Superior temporal gyrus (tissue), 1 donor: Measurements from ENCODE around the gene NSMCE1.
"Not testable (repeated sequence)": the region's sequence is repeated elsewhere in the genome, so short reads cannot be mapped to it uniquely, and the experiment has no call there.

Source experiments
- DNase-seq: peaks from one replicate; pipeline ENCODE4 v3.0.0-alpha.2; 2016; ENCODE audit errors: extremely low spot score

NSMCE1 gene

DNA sequence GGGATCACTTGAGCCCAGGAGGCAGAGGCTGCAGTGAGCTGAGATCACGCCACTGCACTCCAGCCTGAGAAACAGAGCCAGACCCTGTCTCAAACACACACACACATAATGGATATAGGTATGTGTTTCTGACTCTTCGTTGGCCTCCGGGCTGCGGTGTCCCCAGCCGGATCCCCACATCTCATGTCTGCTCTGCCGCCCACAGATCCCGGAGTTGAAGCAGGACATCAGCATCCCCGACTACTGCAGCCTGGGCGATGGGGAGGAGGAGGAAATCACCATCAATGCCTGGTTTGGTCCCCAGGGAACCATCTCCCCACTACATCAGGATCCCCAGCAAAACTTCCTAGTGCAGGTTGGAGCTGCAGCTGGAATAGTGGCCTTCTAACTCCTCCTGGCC lies 49.8 kb downstream of the NSMCE1 start:
- DNase-seq: no peak

DNA sequence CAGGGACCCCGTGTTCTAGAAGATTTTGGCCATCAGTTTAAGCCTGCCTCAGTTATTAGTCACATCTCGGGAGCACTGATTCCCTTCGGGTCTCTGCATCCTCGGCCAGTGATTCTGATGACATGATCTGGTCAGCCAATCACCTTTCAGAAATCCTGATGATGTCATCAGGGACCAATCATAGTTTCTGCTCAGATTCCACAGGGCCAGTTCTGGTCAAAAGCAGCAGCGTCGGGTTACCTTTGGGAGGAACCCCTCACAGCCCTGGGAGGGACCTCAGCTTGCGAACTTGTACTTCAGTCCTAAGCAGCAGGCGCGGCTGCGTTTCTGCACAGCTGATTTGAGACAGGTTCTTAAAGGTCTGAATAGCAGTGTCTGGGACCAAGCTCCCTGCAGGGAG lies 51.3 kb downstream of the NSMCE1 start:
- peak; percentile 86 for DNase-seq

DNA sequence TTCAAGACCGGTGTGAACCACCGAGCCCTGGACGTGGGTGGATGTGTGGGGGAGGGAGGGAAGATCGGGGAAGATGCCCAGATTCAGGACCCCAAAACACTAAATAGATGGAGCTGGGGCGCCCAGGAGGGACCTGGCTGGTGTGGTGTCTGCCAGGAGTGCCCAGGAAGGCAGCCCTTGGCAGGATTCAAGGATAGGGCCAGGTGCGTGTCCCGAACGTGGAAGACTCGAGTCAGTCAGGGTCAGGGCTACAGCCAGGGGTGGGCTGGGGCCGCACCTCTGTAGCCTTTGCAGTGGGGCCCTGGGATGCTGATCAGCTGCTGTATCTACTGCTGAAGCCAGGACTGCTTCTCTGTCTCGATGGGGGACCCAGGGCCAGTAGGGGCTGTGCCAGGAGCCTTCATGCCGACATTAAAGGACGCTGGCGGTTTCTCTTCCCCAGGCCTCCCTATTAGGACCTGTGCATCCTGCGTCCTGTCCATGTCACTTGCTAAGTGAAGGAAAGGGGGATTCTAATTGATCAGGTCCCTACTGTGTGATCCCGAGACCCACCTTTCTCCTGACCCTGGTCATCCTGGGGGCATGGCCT lies 52.2 kb downstream of the NSMCE1 start:
- DNase-seq: no peak

DNA sequence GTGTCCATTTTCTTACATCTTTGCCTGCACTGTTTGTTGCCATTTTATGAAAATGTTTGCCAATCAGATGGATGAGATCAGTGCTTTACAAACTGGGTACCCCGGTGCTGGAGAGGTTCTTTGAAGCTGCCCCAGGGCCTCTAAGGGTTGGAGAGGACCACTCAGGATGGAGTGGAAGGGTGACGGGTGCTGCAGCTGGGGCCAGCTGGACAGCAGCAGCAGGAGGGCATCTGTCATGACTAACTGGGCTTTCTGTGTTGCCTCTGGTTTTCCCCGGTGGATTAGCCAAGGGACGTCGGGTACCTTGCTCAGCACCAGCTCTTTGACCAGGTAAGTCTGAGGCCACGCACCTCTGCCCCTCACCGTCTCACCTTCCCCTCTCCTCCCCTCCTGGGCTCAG lies 52.9 kb downstream of the NSMCE1 start:
- DNase-seq: no peak

DNA sequence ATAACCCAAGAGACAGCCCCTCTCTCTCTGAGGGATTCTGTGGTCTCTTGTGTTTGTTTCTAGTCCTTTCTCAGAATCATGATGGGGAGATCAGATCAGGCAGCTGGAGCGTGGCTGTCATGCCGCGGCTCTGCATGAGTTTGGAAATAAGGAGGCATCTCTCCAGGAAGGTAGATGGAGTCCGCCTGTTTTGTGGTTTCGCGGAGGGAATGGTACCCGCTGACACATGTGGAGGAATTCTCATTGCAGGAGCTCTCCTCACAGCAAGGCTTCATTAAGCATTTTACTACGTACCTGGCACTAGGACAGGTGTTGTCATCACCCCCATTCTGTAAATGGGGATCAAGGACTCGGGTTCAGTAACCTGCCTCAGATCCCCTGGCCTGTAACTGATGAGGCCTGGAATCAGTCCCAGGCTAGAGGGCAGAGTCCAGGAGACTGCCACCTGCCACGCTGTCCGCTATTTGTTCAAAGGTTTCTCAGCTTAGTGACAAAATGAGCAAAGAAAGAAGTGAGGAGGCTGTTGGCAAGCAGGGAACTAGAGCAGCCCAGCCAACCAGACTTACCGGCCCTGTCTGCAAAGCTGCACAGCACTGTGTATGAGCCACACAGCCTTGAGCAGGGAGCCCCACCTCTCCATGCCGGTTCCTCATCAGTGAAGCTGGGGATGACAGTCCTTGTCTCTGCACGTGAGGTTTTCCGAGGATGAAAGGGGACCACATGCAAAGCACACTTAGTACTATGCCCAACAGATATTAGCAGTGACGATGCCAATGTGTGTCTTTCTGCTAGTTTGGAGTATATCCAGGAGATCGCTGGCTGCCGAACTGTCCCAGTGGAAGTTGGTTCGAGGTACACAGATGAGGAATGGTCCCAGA lies 54.2 kb downstream of the NSMCE1 start:
- no peak for DNase-seq

DNA sequence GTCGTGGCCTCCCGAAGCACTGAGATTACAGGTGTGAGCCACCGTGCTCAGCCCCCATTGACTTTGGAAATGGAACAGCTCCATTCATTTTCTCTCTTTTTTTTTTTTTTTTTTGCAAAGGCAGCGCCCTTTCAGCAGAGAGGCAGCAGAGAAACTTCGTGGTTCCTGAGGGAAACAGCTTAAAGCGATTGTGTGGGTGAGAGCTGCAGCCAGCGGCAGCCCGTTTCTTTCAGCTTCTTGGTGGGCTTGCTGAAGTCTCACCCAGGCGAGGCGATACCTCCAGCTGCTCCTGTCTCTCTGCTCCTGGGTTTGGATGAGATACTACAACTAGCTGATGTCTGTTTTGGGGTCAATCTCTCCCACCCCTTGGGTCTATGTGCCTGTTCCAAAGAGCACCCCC lies 57.5 kb downstream of the NSMCE1 start:
- no peak for DNase-seq

DNA sequence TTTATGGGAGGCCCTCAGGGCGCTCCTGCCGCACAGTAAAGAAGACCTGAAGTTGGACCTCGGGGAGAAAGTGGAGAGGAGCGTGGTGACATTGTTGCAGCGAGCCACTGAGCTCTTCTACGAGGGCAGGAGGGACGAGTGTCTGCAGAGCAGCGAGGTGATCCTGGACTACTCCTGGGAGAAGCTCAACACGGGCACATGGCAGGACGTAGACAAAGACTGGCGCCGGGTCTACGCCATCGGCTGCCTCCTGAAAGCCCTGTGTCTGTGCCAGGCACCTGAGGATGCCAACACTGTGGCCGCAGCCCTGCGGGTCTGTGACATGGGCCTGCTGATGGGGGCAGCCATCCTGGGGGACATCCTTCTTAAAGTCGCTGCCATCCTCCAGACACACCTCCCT lies 58.4 kb downstream of the NSMCE1 start:
- DNase-seq: no peak

DNA sequence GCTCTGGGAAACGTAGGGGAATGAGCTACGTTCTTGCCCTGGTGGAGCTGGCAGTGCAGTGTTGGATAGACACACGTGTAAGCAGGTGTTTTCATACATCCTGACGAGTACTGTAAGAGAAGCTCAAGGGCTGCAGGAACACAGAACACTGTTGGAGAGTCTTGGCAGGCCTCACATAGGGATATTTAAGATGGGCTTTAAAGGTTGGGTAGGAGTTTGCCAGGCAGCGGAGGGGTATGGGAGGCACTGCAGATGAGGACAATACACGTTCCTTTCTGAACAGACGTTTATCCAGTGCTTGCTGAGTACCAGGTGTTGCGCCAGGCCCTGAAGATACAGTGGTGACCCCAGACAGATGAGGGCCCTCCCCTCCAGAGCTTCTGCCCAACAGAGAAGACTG lies 59.0 kb downstream of the NSMCE1 start:
- no peak for DNase-seq

DNA sequence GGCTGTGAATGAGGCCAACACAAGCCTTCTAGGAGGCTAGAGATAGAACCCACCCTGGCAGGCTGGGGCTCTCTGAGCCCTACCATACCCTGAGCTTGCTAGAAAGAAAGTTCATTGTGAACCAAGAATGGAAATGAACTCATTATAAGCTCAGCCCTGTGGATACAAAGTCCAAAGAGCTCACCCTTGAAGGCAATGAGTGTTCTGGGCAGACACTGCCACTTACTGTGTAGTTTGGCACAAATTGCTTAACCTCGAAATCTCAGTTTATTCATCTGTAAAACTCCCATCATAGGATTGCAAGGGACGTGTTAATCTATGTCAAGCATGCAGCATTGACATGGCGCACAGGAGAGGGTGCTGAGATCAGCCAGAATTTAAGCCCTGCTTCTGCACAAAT lies 59.8 kb downstream of the NSMCE1 start:
- DNase-seq: no peak

DNA sequence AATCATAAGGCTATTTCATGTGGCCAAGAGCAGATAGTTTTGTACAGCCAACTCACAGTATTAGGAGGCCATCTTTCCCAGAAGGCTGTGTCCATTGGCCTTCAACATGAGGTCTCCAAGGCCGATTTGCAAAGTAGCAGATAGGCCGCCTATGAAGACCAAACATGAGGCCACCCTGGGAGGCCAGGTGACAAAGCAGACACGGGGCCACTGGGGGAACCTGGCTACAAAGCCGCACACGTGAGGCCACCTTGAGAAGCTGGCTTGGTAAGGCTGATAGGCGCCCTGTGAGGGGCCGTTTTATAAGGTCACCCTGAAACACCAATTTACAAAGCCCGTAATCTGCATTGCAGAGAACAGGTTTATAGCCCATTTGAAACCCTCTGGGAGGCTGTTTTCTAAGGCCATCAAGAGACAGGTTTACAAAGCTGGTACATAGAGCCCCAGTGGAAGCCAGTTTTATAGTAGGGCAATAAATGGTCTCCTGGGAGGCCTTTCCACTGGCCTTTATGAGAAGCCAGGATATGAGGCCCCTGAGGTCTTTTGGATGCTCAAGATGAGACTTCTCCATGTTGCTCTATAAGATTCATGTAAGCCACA lies 60.4 kb downstream of the NSMCE1 start:
- DNase-seq: no peak

DNA sequence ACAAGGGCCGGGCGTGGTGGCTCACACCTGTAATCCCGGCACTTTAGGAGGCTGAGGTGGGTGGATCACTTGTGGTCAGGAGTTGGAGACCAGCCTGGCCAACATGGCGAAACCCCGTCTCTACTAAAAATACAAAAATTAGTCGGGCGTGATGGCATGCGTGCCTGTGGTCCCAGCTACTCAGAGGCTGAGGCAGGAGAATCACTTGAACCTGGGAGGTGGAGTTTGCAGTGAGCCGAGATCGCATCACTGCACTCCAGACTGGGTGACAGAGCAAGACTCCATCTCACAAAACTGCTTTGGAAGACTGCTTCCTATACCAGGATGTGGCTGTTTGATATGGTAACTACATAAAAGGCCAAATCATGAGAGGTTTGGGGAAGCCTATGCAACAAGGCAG lies 61.5 kb downstream of the NSMCE1 start:
- DNase-seq: not testable (repeated sequence)

DNA sequence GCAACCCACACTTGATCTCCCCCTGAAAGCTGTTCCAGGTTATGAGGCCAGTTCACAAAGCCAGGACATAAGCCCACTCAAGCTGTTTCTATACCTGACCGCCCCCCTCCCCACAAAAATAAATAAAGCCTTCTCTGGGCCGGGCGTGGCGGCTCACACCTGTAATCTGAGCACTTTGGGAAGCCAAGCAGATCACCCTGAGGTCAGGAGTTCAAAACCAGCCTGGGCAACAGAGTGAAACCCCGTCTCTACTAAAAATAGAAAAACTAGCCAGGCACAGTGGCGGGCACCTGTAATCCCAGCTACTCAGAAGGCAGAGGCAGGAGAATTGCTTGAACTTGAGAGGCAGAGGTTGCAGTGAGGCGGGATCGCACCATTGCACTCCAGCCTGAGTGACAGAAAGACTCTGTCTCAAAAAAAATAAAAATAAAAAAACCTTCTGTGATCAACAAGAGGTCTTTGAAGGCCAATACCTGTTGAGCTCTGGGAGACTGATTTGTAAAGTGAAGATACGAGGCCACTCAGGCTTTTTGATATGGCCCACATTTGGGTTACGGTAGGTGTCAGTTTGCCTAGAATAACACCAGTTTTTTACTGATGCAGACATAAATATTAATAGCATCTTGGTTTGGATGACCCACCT lies 63.0 kb downstream of the NSMCE1 start:
- no peak for DNase-seq

DNA sequence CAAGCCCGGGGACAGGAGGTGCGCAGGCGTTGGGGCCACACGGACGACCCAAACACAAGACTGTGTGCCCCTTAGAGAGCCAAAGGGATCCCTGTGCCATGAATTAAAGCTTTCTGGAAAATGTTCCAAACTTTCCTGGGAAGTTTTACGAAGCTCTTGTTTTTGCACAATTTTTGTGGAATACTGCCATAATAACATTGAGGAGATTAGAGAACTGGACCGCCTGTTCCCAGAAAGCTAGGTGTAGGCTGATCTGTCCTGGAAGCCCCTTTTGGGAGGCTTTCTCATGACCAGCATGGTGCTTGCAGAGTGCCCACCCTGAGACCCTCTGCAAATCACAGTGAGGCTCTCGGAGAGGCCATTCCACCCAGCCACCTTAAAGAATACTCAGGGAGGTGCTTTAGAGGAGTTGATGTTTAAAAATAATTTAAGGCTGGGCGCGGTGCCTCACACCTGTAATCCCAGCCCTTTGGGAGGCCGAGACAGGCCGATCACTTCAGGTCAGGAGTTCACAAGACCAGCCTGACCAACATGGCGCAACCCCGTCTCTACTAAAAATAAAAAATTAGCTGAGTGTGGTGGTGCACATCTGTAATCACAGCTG lies 64.2 kb downstream of the NSMCE1 start:
- peak; percentile 47 for DNase-seq

DNA sequence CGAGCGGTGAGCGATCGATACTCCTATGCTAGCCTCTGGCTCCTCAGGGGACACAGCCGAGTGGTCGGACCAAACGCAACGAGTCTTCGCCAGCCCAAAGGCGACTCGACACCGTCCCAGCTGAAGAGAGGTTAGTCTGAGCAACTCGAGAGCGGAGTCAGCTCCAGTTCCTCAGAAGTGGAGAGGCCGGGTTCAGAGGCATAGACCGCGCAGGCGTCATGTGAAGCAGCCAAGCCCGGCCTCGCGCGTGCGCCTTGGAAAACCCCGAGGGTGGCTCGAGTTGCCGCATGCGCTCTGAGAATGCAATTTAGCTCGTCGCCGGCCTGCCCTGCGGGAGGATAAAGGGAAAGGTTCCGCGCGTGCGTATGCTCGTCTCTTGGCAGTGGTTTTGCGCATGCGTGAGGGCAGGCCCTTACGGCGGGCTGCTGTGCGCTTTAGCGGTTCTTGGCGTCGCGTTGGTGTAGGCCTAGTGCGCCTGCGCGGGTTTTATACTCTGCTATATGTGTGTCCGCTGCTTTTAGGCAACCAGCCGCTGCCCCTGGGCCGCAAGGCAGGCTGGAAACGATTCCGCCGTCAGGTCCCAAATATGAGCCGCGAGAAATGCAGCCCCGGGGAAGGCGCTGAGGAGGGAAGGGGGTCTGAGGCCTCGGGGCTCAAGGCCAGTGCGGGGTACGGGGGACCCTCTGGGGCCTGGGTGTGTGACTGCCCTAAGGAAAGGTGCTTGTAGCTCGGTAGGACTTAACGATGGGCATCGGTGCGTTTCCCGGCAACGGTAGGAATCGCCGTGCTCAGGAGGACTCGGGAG lies 64.9 kb downstream of the NSMCE1 start, which contains the start of gene KDM8:
Gene KDM8, plus strand, starts transcription at position 20 of the 805 bp plus-strand sequence. CDS start 6,598 bp downstream, outside the sequence.
- DNase-seq: peak; percentile 100

DNA sequence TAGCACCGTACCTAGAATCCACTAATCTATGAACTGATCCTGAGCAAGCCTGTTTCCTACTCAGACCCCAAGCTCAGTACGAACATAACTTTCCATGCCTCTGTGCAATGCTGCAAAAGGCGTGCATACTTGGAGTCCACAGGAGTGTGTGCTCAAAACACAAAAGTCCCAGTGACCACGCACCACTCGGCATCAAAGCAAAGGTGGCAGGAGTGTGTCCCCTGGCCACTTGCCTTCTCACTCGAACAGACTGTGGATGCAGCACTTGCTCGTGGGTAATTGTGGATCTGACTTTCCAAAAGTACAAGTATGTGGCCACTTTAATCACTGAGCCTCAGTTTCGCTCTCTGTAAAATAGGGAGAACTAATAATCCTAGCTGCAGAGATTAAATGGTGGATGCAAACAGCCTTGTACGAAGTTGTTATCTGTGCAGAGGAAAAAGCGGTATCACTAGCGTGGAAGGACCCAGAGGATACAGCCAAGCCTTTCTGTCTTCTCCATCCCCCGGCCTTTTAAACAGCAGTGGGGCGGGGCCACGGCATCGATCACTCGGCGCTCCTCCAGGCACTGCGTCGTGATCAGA lies 65.6 kb downstream of the NSMCE1 start:
- no peak for DNase-seq

DNA sequence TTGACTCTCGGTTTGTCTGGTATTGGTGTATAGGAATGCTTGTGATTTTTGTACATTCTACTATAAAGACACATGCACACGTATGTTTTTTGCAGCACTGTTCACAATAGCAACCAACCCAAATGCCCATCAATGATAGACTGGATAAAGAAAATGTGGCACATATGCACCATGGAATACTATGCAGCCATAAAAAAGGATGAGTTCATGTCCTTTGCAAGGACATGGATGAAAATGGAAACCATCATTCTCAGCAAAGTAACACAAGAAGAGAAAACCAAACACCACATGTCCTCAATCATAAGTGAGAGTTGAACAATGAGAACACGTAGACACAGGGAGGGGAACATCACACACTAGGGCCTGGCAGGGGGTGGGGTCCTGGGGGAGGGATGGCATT lies 67.7 kb downstream of the NSMCE1 start:
- DNase-seq: not testable (repeated sequence)

DNA sequence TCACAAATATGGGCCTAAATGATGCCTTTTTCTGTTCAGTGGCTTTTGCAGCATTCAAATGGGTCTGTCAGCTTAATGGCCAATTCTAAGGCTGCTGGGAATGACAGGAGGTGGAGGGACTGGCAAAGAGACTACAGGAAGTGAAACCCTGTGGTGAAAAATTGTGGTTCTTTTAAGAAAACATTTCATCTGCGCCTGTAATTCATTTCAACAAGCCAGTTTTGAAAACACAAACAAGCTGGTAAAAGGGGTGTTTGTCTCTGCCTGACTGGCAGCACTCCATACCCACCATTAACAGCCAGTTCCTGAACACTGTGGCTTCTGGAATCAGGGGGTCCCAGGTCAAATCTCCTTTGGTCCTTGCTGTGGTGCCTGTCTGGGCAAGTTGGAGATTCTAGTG lies 68.8 kb downstream of the NSMCE1 start:
- DNase-seq: no peak

DNA sequence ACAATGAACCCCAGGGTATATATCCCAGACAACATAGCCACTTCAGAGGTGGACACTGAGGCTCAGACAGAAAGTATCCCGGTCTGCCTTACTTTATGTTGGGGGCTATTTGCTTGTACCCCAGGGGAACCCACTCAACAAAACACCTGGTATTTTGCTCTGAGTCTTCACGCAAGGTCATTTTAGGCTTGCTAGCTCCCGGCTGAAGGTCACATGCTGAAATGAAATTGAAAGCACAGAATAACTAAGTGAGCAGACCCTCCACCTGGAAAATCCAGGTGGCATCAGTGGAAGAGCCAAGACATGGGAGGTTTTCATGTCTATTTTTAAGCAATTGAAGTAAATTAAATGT lies 69.4 kb downstream of the NSMCE1 start:
- DNase-seq: no peak

DNA sequence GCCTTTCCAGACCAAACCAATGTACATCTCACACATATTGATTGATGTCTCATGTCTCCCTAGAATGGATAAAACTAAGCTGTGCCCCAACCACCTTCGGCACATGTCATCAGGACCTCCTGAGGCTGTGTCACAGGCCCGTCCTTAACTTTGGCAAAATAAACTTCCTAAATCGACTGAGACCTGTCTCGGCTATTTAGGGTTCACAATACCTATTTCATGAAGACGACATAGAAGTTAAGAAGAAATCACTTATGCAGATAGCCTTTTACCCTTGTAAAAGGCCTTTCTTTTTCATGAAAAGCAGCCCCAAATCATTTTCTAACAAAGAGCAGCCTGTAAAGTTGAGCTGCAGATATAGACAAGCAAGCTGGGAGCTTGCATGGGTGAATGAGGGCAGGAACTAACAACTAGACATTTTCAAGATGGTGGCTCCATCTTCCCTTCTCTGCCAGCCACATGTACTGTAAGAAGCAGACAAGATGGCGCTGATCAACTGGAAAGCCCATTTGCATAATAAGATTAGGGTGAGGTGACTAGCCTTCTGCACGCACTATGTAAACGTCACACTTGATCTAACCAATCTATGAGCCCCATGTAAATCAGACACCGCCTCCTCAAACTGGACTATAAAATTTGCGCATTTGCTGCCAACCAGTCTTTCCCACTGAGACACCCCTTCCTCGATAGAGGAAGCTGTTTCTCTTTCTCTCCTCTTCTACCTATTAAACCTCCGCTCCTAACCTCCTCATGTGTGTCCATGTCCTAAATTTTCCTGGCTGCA lies 69.9 kb downstream of the NSMCE1 start:
- no peak for DNase-seq

DNA sequence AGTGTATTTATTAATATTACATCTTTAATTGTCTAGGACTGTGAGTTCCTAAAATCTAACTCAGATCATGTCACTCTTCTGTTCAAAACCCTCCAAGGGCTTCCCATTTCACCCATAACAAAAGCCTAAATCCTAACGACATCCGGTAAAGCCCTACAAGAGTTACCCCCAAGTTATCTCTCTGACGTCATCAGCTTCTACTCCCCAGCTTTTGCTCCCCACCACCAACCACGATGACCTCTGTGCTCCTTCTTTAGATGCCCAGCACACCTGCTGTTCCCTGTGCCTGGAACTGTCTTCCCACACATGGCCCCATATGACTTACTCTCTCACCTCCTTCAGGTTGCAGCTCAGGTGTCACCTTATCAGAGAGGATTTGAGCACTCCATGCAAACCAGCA lies 71.6 kb downstream of the NSMCE1 start:
- no peak for DNase-seq
